Loucy (cell line): ENCODE results near the gene SORCS1.

Experiments
- H2AFZ ChIP-seq: fragments of 200-600 bp; sonication (generic); 2 replicates; pipeline ENCODE4 v1.6.0; 2016; ENCODE audit warnings: antibody characterized with exemption, mild to moderate bottlenecking, low read length, moderate library complexity
- H3F3A ChIP-seq: fragments of 200-600 bp; 2 replicates; pipeline ENCODE4 v1.6.0; 2016; ENCODE audit warnings: antibody characterized with exemption, low read depth, mild to moderate bottlenecking
- H3K27me3 ChIP-seq: fragments of 200-600 bp; sonication (generic); 2 replicates; pipeline ENCODE4 v1.6.1; 2014; ENCODE audit warnings: low read length, mild to moderate bottlenecking; ENCODE audit not compliant: insufficient read depth, poor library complexity, severe bottlenecking
- H3K36me3 ChIP-seq: fragments of 200-600 bp; sonication (generic); 2 replicates; pipeline ENCODE4 v1.6.1; 2016; ENCODE audit warnings: low read length; ENCODE audit not compliant: insufficient read depth
- H3K4me1 ChIP-seq: fragments of 200-600 bp; sonication (generic); 2 replicates; pipeline ENCODE4 v1.5.1; 2014; ENCODE audit warnings: low read length, mild to moderate bottlenecking; ENCODE audit not compliant: insufficient read depth, poor library complexity, severe bottlenecking
- H3K4me2 ChIP-seq: fragments of 200-600 bp; sonication (generic); 2 replicates; pipeline ENCODE4 v1.6.0; 2014; ENCODE audit warnings: antibody characterized with exemption, low read length, low read depth, mild to moderate bottlenecking; ENCODE audit not compliant: poor library complexity, severe bottlenecking
- H3K4me3 ChIP-seq: fragments of 200-600 bp; sonication (generic); 2 replicates; pipeline ENCODE4 v1.5.1; 2014; ENCODE audit warnings: low read length, mild to moderate bottlenecking, mixed read lengths; ENCODE audit not compliant: poor library complexity, severe bottlenecking
- H3K79me2 ChIP-seq: fragments of 200-600 bp; sonication (generic); 2 replicates; pipeline ENCODE4 v1.6.1; 2014; ENCODE audit warnings: low read length; ENCODE audit not compliant: insufficient read depth
- H3K9ac ChIP-seq: fragments of 200-600 bp; sonication (generic); 2 replicates; pipeline ENCODE4 v1.6.0; 2014; ENCODE audit warnings: mild to moderate bottlenecking, low read depth, low read length, moderate library complexity; ENCODE audit not compliant: poor library complexity, severe bottlenecking
- H3K9me2 ChIP-seq: fragments of 200-600 bp; sonication (generic); replicated peaks from 2 replicates; pipeline ENCODE4 v1.6.1; 2016; ENCODE audit warnings: low read depth, low read length, mixed read lengths
- H3K9me3 ChIP-seq: fragments of 200-600 bp; sonication (generic); 2 replicates; pipeline ENCODE4 v1.6.1; 2014; ENCODE audit warnings: mild to moderate bottlenecking, antibody characterized with exemption, low read length, low read depth; ENCODE audit not compliant: insufficient read depth
- H4K20me1 ChIP-seq: fragments of 200-600 bp; sonication (generic); 2 replicates; pipeline ENCODE4 v1.6.0; 2014; ENCODE audit warnings: antibody characterized with exemption, low read length, mild to moderate bottlenecking; ENCODE audit not compliant: insufficient read depth, poor library complexity, severe bottlenecking
- EZH2phosphoT487 ChIP-seq: fragments of 200-600 bp; IDR thresholded peaks from 2 replicates; pipeline ENCODE4 v1.6.1; 2018; ENCODE audit warnings: antibody characterized with exemption, mild to moderate bottlenecking, moderate library complexity, borderline replicate concordance
- TF ChIP-seq, protein P1 (sequence below): fragments of 200-600 bp; sonication (generic); conservative IDR thresholded peaks from 2 replicates; pipeline ENCODE4 v1.5.1; 2014; ENCODE audit warnings: mild to moderate bottlenecking, antibody characterized with exemption, low read length

The SORCS1 gene

DNA sequence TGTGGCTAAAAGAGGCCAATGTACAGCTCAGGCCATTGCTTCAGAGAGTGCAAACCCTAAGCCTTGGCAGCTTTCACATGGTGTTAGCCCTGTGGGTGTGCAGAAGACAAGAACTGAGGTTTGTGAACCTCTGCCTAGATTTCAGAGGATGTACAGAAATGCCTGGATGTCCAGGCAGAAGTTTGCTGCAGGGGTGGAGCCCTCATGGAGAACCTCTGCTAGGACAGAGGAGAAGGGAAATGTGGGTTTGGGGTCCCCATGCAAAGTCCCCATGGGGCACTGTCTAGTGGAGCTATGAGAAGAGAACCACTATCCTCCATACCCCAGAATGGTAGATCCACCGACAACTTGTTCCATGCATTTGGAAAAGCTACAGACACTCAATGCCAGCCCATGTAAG lies 12.4 kb downstream of the SORCS1 start:
- Histone ChIP-seq H2AFZ (no peak overlapping the region), H3K9ac (no peak overlapping the region), H3K9me3 (no peaks in the 10 kb centered on the region), H3K4me1 (no peaks in the 10 kb centered on the region), H3K36me3 (no peaks in the 10 kb centered on the region), H3K79me2 (no peaks in the 10 kb centered on the region), H3F3A (no peaks in the 10 kb centered on the region), H3K4me2 (no peak overlapping the region), H3K9me2 (no peaks in the 10 kb centered on the region), H4K20me1 (no peaks in the 10 kb centered on the region), H3K27me3 (no peaks in the 10 kb centered on the region), H3K4me3 (no peak overlapping the region)
- no peak for TF ChIP-seq EZH2phosphoT487
- TF ChIP-seq, protein P1, sequence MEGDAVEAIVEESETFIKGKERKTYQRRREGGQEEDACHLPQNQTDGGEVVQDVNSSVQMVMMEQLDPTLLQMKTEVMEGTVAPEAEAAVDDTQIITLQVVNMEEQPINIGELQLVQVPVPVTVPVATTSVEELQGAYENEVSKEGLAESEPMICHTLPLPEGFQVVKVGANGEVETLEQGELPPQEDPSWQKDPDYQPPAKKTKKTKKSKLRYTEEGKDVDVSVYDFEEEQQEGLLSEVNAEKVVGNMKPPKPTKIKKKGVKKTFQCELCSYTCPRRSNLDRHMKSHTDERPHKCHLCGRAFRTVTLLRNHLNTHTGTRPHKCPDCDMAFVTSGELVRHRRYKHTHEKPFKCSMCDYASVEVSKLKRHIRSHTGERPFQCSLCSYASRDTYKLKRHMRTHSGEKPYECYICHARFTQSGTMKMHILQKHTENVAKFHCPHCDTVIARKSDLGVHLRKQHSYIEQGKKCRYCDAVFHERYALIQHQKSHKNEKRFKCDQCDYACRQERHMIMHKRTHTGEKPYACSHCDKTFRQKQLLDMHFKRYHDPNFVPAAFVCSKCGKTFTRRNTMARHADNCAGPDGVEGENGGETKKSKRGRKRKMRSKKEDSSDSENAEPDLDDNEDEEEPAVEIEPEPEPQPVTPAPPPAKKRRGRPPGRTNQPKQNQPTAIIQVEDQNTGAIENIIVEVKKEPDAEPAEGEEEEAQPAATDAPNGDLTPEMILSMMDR, result no peak

DNA sequence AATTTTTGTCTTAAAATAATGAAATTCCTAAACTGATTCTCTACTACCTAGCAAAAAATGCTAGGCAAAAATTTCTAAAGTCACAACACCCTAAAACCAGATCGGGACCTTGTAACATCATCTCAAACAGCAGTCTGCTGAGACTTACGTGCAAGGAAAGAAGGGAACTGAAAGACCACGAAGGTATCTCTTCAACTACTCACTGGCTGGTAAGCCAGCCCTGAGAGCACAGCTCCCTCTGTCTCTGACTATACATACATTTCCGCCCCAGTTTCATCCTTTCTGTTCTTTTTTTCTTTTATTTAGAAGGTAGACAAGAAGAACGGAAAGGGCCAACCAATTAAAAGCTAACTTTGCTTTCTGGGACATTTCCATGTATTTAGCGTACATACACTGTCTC lies 15.6 kb downstream of the SORCS1 start:
- no peaks in the 10 kb centered on the region for H3F3A ChIP-seq
- H3K36me3 ChIP-seq, result no peaks in the 10 kb centered on the region
- no peak overlapping the region for H3K9ac ChIP-seq
- no peaks in the 10 kb centered on the region for H3K9me3 ChIP-seq
- H2AFZ ChIP-seq, result no peak overlapping the region
- no peak overlapping the region for H3K4me3 ChIP-seq
- H3K4me2 ChIP-seq, result no peak overlapping the region
- no peaks in the 10 kb centered on the region for H3K9me2 ChIP-seq
- H4K20me1 ChIP-seq, result no peaks in the 10 kb centered on the region
- no peaks in the 10 kb centered on the region for H3K79me2 ChIP-seq
- TF ChIP-seq, protein P1, result no peak
- no peak for TF ChIP-seq EZH2phosphoT487
- peaks cover 5% of the 10 kb centered on the region for H3K4me1 ChIP-seq
- no peaks in the 10 kb centered on the region for H3K27me3 ChIP-seq

DNA sequence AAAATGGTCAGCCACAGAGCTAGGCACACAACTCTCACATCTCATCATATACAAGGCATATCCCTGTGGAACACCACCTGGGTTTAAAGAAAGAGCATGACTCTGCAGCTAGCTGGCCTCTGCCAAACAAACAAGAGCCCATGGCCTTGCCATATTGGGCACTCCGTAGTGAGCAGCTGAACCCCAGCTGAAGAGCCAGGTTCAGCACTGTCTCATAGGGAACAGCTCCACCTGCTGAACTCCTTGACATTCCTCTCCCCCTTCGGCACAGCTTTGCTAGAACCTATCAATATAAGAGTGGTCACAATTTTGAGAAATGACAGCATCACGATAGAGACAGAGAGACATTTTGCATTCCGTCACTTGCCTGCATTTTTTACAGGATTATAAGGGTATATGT lies 20.0 kb downstream of the SORCS1 start:
- H3K79me2 ChIP-seq, result no peaks in the 10 kb centered on the region
- H2AFZ ChIP-seq, result no peak overlapping the region
- H3K4me2 ChIP-seq, result no peak overlapping the region
- no peaks in the 10 kb centered on the region for H4K20me1 ChIP-seq
- no peaks in the 10 kb centered on the region for H3K9me2 ChIP-seq
- peaks cover 30% of the 10 kb centered on the region for H3K4me1 ChIP-seq
- H3K9ac ChIP-seq, result no peak overlapping the region
- no peak overlapping the region for H3K4me3 ChIP-seq
- H3K9me3 ChIP-seq, result no peaks in the 10 kb centered on the region
- H3K36me3 ChIP-seq, result no peaks in the 10 kb centered on the region
- H3F3A ChIP-seq, result no peaks in the 10 kb centered on the region
- TF ChIP-seq, protein P1, result peak; percentile 46
- no peak for TF ChIP-seq EZH2phosphoT487
- no peaks in the 10 kb centered on the region for H3K27me3 ChIP-seq
